IMR-90 (cell line): Measurements from ENCODE around the gene HTT. TPM values are rescaled to one million over a fixed set of nuclear protein-coding genes. Genes with fewer than 3 reads are reported as not detected.

Experiments used
- ATAC-seq: fragments of 200-7000 bp; cut with Tn5 transposase; 2 replicates; pipeline ENCODE4 v1.9.1; 2020; ENCODE audit warnings: low read depth, mild to moderate bottlenecking, moderate library complexity
- BruUV-seq: library from RNA; stranded (reverse); fragments of 400-500 nt; replicated peaks from 2 replicates; lab custom pipeline; 2021; lab: Mats Ljungman, UMichigan
- CTCF ChIA-PET: fragments of 300-600 bp; formaldehyde crosslinking; extraction: SDS; loops from one replicate; lab custom pipeline; 2021; ENCODE audit warnings: antibody characterized with exemption; lab: Yijun Ruan, JAX
- POLR2A ChIA-PET: fragments of 300-600 bp; sonication (Branson Sonifier 250); formaldehyde crosslinking; loops from one replicate; lab custom pipeline; 2022; ENCODE audit warnings: antibody characterized with exemption; ENCODE audit not compliant: unreplicated experiment; lab: Charles Lee
- DNase-seq: peaks from one replicate; pipeline ENCODE4 v3.0.0; 2013
- H2AFZ ChIP-seq: replicated peaks from 2 replicates; pipeline ENCODE3; 2013; ENCODE audit warnings: low read length, mild to moderate bottlenecking; ENCODE audit not compliant: poor library complexity
- H2AK5ac ChIP-seq: 2 replicates; pipeline ENCODE4 v1.6.1; 2013; ENCODE audit warnings: low read depth, low read length, inconsistent platforms
- H2AK9ac ChIP-seq: replicated peaks from 2 replicates; pipeline ENCODE3; 2013; ENCODE audit warnings: mild to moderate bottlenecking, low read depth, low read length, moderate library complexity; ENCODE audit not compliant: poor library complexity
- H2BK120ac ChIP-seq: 2 replicates; pipeline ENCODE4 v1.6.1; 2013; ENCODE audit warnings: low read depth, low read length, inconsistent platforms
- H2BK15ac ChIP-seq: 3 replicates; pipeline ENCODE4 v1.6.1; 2013; ENCODE audit warnings: low read depth, low read length, inconsistent platforms
- H2BK20ac ChIP-seq: 2 replicates; pipeline ENCODE4 v1.6.1; 2013; ENCODE audit warnings: low read depth, mild to moderate bottlenecking, inconsistent platforms, low read length, moderate library complexity
- H2BK5ac ChIP-seq: 2 replicates; pipeline ENCODE4 v1.6.1; 2013; ENCODE audit warnings: mild to moderate bottlenecking, low read depth, low read length, inconsistent platforms; ENCODE audit not compliant: poor library complexity, severe bottlenecking
- H3K14ac ChIP-seq: replicated peaks from 2 replicates; pipeline ENCODE4 v1.6.1; 2013; ENCODE audit warnings: low read depth, low read length, inconsistent platforms
- H3K18ac ChIP-seq: 2 replicates; pipeline ENCODE4 v1.6.1; 2013; ENCODE audit warnings: low read depth, low read length, control low read depth
- H3K23ac ChIP-seq: 2 replicates; pipeline ENCODE4 v1.6.1; 2013; ENCODE audit warnings: low read depth, low read length, inconsistent platforms
- H3K27ac ChIP-seq: 2 replicates; pipeline ENCODE4 v1.5.1; 2013; ENCODE audit warnings: mild to moderate bottlenecking, control low read depth, low read length; ENCODE audit not compliant: insufficient read depth
- H3K27me3 ChIP-seq: 2 replicates; pipeline ENCODE4 v1.6.1; 2013; ENCODE audit warnings: low read length; ENCODE audit not compliant: control insufficient read depth, insufficient read depth
- H3K36me3 ChIP-seq: 2 replicates; pipeline ENCODE4 v1.6.1; 2013; ENCODE audit warnings: low read length, mixed read lengths; ENCODE audit not compliant: control insufficient read depth, insufficient read depth
- H3K4ac ChIP-seq: 2 replicates; pipeline ENCODE4 v1.6.1; 2013; ENCODE audit warnings: low read depth, low read length, inconsistent platforms
- H3K4me1 ChIP-seq: 2 replicates; pipeline ENCODE4 v1.6.1; 2013; ENCODE audit warnings: low read length, mixed read lengths; ENCODE audit not compliant: control insufficient read depth, insufficient read depth
- H3K4me2 ChIP-seq: 2 replicates; pipeline ENCODE4 v1.6.1; 2013; ENCODE audit warnings: low read depth, mild to moderate bottlenecking, control low read depth, low read length, moderate library complexity
- H3K4me3 ChIP-seq: 2 replicates; pipeline ENCODE4 v1.5.1; 2013; ENCODE audit warnings: low read depth, mild to moderate bottlenecking, control low read depth, low read length, moderate library complexity; ENCODE audit not compliant: insufficient read depth
- H3K56ac ChIP-seq: 2 replicates; pipeline ENCODE4 v1.6.1; 2013; ENCODE audit warnings: low read length, inconsistent platforms; ENCODE audit not compliant: insufficient read depth; ENCODE audit errors: extremely low read depth
- H3K79me1 ChIP-seq, 2 experiments: 2 replicates each; pipeline ENCODE4 v1.6.1; 2013; ENCODE audit warnings: low read length in 2 of 2, inconsistent platforms in 1 of 2, low read depth in 1 of 2
- H3K9ac ChIP-seq: 2 replicates; pipeline ENCODE4 v1.6.1; 2013; ENCODE audit warnings: low read depth, low read length, control low read depth
- H3K9me1 ChIP-seq: 2 replicates; pipeline ENCODE4 v1.6.1; 2013; ENCODE audit warnings: low read length, inconsistent platforms; ENCODE audit not compliant: insufficient read depth
- H3K9me3 ChIP-seq: 2 replicates; pipeline ENCODE4 v1.6.1; 2013; ENCODE audit warnings: low read length; ENCODE audit not compliant: control insufficient read depth, insufficient read depth
- H4K20me1 ChIP-seq: 2 replicates; pipeline ENCODE4 v1.6.1; 2013; ENCODE audit warnings: low read length, inconsistent platforms; ENCODE audit not compliant: insufficient read depth
- H4K5ac ChIP-seq: 2 replicates; pipeline ENCODE4 v1.6.1; 2013; ENCODE audit warnings: mild to moderate bottlenecking, low read depth, low read length, control low read depth
- H4K8ac ChIP-seq, 2 experiments: 2 replicates each; pipeline ENCODE4 v1.6.1; 2013; ENCODE audit warnings: low read depth in 2 of 2, low read length in 2 of 2, control low read depth in 1 of 2, inconsistent platforms in 1 of 2
- H4K91ac ChIP-seq: 2 replicates; pipeline ENCODE4 v1.6.1; 2013; ENCODE audit warnings: low read depth, low read length, inconsistent platforms; ENCODE audit not compliant: insufficient read depth
- BHLHE40 ChIP-seq: fragments of 150-350 bp; IDR thresholded peaks from 2 replicates; pipeline ENCODE4 v1.6.1; 2016; ENCODE audit warnings: mild to moderate bottlenecking, low read depth, low read length
- CHD1 ChIP-seq: IDR thresholded peaks from 2 replicates; pipeline ENCODE4 v1.6.1; 2012; ENCODE audit warnings: low read depth, low read length, improper control_type of control experiment
- MAFK ChIP-seq: IDR thresholded peaks from 2 replicates; pipeline ENCODE4 v1.6.1; 2012; ENCODE audit warnings: low read depth, low read length, improper control_type of control experiment
- MAZ ChIP-seq: IDR thresholded peaks from 2 replicates; pipeline ENCODE4 v1.6.1; 2012; ENCODE audit warnings: low read depth, mild to moderate bottlenecking, low read length, improper control_type of control experiment, moderate library complexity, borderline replicate concordance
- MXI1 ChIP-seq: IDR thresholded peaks from 2 replicates; pipeline ENCODE4 v1.6.1; 2012; ENCODE audit warnings: low read depth, mild to moderate bottlenecking, low read length, moderate library complexity, borderline replicate concordance
- RAD21 ChIP-seq: IDR thresholded peaks from 2 replicates; pipeline ENCODE4 v1.6.1; 2012; ENCODE audit warnings: low read length, improper control_type of control experiment
- RCOR1 ChIP-seq: IDR thresholded peaks from 2 replicates; pipeline ENCODE4 v1.6.1; 2012; ENCODE audit warnings: mild to moderate bottlenecking, low read length, improper control_type of control experiment; ENCODE audit not compliant: insufficient replicate concordance
- RFX5 ChIP-seq: IDR thresholded peaks from 2 replicates; pipeline ENCODE4 v1.8.0; 2012; ENCODE audit warnings: low read depth, mild to moderate bottlenecking, low read length, moderate library complexity
- SMC3 ChIP-seq: fragments of 150-350 bp; IDR thresholded peaks from 2 replicates; pipeline ENCODE4 v1.6.1; 2016; ENCODE audit warnings: low read depth, mild to moderate bottlenecking, antibody characterized with exemption, low read length, moderate library complexity
- USF2 ChIP-seq: fragments of 150-350 bp; IDR thresholded peaks from 2 replicates; pipeline ENCODE4 v1.6.1; 2017; ENCODE audit warnings: mild to moderate bottlenecking, antibody characterized with exemption, low read length, low read depth
- WGBS, 2 experiments: methylation state at CpG; one replicate each; pipeline versions ENCODE4 v1.1.5 to v1.1.7; 2013; ENCODE audit warnings: missing lambda C conversion rate in 2 of 2; ENCODE audit not compliant: insufficient read length in 1 of 2; ENCODE audit errors: extremely low coverage in 2 of 2; 5-methylcytosine and 5-hydroxymethylcytosine counted together
- dilution Hi-C: fragments of 300-500 bp; cut with HindIII; formaldehyde crosslinking; loops from one replicate; pipeline ENCODE4 v1.14.3; 2018; ENCODE audit warnings: low sequenced_read_pairs; ENCODE audit not compliant: unreplicated experiment
- in situ Hi-C: fragments of 300-500 bp; cut with MboI; formaldehyde crosslinking; loops from 3 replicates; pipeline ENCODE4 v1.14.3; 2019; ENCODE audit warnings: low sequenced_read_pairs, inconsistent platforms, mixed read lengths
- intact Hi-C: fragments of 100-400 bp; cut with micrococcal nuclease; formaldehyde crosslinking; loops from 2 replicates; pipeline ENCODE4 v1.10.0; 2022
- polyA plus RNA-seq, 3 experiments: library from polyadenylated mRNA; depleted of rRNA; stranded (reverse); fragments of >200 nt; gene quantifications; 2 replicates each; pipeline ENCODE4 v1.2.3, GENCODE V29; 2012; ENCODE audit warnings: low replicate concordance in 1 of 3
- total RNA-seq: library from RNA; depleted of rRNA; stranded (reverse); fragments of >200 nt; gene quantifications from 2 replicates; pipeline ENCODE4 v1.2.3, GENCODE V29; 2012

Gene HTT
- total and polyA plus RNA-seq, 2 of the 4 experiments (the other 2 are of a cell fraction) = 11.6 to 14.3 TPM

GRCh38 chr4:3134201-3134600 lies 59.7 kb downstream of the HTT start:
- ChIA-PET CTCF (interaction anchor here (1.0 to 1.2 kb wide), 3 partner anchors 12 to 31 kb away, joined by 3 to 4 read pairs (median 3); no protein-coding TSS in a partner anchor), POLR2A (no interaction called here)
- H2BK5ac ChIP-seq = no peak overlapping the region
- H4K8ac ChIP-seq = no peak overlapping the region
- H4K5ac ChIP-seq = no peak overlapping the region
- no peak overlapping the region for H2BK120ac ChIP-seq
- no peak for DNase-seq
- intact Hi-C loops (no loop called here), in situ Hi-C loops (no loop called here), dilution Hi-C loops (no loop called here)
- no peaks in the 10 kb centered on the region; the same call in 1 of the 2 replicates for H3K9me1 ChIP-seq
- H4K91ac ChIP-seq = no peak overlapping the region
- H3K4me3 ChIP-seq = no peak overlapping the region
- no TSS peak for BruUV-seq
- no peak overlapping the region for H3K18ac ChIP-seq
- H3K4ac ChIP-seq = no peak overlapping the region
- no peak overlapping the region for H2BK20ac ChIP-seq
- no peaks in the 10 kb centered on the region for H3K4me1 ChIP-seq
- no peaks in the 10 kb centered on the region for H3K9me3 ChIP-seq
- peaks cover 34% of the 10 kb centered on the region for H3K36me3 ChIP-seq
- ATAC-seq = no peak
- no peak overlapping the region for H2AK9ac ChIP-seq
- no peak overlapping the region for H3K56ac ChIP-seq
- H3K79me1 ChIP-seq = peaks cover 0 to 8% of the 10 kb centered on the region in 2 experiments; a peak in 2 of 4 replicates
- H2AFZ ChIP-seq = no peak overlapping the region
- H2BK15ac ChIP-seq = no peak overlapping the region
- H2AK5ac ChIP-seq = no peak overlapping the region
- WGBS, 2 experiments = 100% methylated on average over 2 of the region's 5 CpGs; no CpG with 5 or more reads in 1 of the 2 experiments
- H4K20me1 ChIP-seq = no peaks in the 10 kb centered on the region
- H3K4me2 ChIP-seq = no peak overlapping the region
- TF ChIP-seq RAD21 (no peak), RFX5 (no peak), CHD1 (no peak), USF2 (no peak), BHLHE40 (no peak), SMC3 (no peak), MAZ (no peak), RCOR1 (no peak), MXI1 (no peak), MAFK (no peak)
- H3K27me3 ChIP-seq = no peaks in the 10 kb centered on the region
- H3K23ac ChIP-seq = no peak overlapping the region
- no peak overlapping the region for H3K9ac ChIP-seq
- no peak overlapping the region for H3K14ac ChIP-seq
- H3K27ac ChIP-seq = no peak overlapping the region
